ENCODE measurements around the gene ZNF536.

Gene ZNF536

DNA sequence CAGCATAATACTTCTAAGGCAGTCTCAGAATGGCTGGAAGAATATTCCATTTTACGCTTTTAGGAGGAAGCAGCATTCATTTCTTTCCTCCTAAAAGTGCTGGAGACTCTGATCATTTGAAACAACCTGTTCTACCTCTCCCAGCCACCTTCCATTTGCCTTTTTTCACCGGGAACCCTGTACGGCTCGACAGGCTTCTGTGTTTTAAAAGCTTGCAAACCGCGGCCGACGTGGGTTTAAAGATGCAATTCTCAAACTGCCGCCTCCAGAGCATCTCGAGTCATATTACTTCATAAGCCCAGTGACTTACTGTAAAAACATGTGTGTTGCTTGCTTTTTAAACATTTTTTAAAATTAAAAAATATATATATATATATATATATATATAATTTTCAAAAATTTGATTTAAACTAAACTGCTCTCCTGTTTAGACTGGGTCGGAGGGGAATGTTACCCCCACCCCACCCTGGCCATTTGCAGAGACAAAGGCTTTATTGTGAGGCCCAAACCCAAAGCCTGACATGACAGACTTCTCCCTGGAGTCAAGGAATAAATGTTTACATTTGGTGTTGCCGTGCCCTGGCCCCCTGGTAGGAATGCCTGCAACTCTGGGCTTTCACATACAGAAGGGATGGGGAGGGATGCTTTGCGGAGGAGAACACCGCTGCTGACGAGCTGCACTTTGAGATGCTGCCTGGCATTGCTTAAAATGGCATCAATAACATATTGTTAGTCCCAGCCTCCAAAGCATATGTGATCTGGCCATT is 30.4 kb downstream of the ZNF536 start:
- no peak overlapping the region for H3K23ac ChIP-seq (ENCODE audit: low read length in 2 of 2)
- H4K91ac ChIP-seq (ENCODE audit: low read length): peak overlapping the region; percentile 46
- no peak overlapping the region for H2AFZ ChIP-seq (ENCODE audit: low read depth, low read length)
- H3K27ac ChIP-seq (ENCODE audit: low read length, poor library complexity, severe bottlenecking): no peak overlapping the region
- no peak overlapping the region for H4K8ac ChIP-seq (ENCODE audit: low read length)
- no peaks in the 10 kb centered on the region for H3K79me1 ChIP-seq (replicated peaks; ENCODE audit: low read length, poor library complexity, severe bottlenecking)
- no peak overlapping the region for H3K9ac ChIP-seq (ENCODE audit: low read length)
- no peak overlapping the region for H2AK5ac ChIP-seq (ENCODE audit: low read length, severe bottlenecking)
- no peak overlapping the region for H3K4ac ChIP-seq (ENCODE audit: low read depth in 1 of 2, low read length in 2 of 2)
- no peak overlapping the region for H3K18ac ChIP-seq (ENCODE audit: low read depth in 1 of 2, low read length in 2 of 2)
- H3K27me3 ChIP-seq (ENCODE audit: control insufficient read depth in 1 of 2, insufficient read depth in 1 of 2, low read length in 2 of 2): no peaks in the 10 kb centered on the region
- no peak overlapping the region for H2BK5ac ChIP-seq (ENCODE audit: low read depth, low read length, poor library complexity, severe bottlenecking)
- H3K14ac ChIP-seq (ENCODE audit: low read length in 2 of 2): no peak overlapping the region
- 76% methylated on average over 15 of the region's 15 CpGs for WGBS
- H2BK120ac ChIP-seq (ENCODE audit: low read depth, low read length): no peak overlapping the region
- no peak for DNase-seq
- no peak overlapping the region for H3K4me2 ChIP-seq (ENCODE audit: low read length, poor library complexity, severe bottlenecking)
- no peak overlapping the region for H3K4me3 ChIP-seq (ENCODE audit: insufficient read depth in 1 of 2, low read depth in 1 of 2, low read length in 2 of 2)
- no peaks in the 10 kb centered on the region for H3K4me1 ChIP-seq (ENCODE audit: control insufficient read depth, insufficient read depth, low read depth, low read length)
- no peak overlapping the region for H2BK15ac ChIP-seq (ENCODE audit: low read depth, poor library complexity, severe bottlenecking)
- no peaks in the 10 kb centered on the region for H3K36me3 ChIP-seq (ENCODE audit: control insufficient read depth in 1 of 2, insufficient read depth in 2 of 2, low read depth in 1 of 2, low read length in 2 of 2)
- H3K9me3 ChIP-seq (ENCODE audit: control insufficient read depth, low read length): no peaks in the 10 kb centered on the region
- no peak overlapping the region for H2BK12ac ChIP-seq (ENCODE audit: low read length in 2 of 2)

DNA sequence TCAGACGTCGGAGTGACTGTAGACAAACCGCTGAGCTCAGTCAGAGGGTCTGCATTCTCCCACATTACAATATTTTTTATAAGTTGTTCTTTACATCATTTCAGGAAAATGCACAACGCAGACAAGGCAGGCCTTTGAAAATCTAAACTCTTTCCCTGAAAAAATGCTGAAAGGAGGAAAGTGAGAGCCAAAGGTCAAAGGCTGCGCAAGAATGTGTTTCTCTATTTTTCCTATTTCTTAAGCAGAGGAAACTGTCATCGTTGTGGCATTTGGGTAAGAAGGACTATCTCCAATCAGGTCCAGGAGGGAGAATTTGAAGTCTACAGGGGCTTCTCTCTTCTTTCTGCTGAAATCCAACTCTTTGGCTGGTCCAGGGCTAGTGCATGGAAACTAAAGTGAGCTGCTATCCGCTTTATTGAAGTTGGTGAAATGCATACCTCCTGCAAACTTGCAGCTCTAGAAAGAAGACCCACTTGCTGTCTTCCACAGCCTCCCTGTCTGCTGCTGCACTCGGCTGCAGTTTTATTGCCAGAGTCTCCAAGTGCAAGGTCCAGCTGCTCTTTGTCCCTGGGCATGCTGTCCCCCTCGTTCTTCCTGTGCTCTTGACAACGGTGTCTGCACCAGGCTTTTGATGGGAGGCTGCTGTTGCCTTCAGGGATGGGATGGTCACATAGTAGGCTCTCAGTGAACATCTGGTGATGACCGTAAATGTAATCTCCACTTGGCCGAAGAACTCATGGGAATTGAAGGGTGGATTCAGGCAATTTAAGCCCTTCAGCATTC is 31.2 kb downstream of the ZNF536 start:
- no peaks in the 10 kb centered on the region for H3K4me1 ChIP-seq (ENCODE audit: control insufficient read depth, insufficient read depth, low read depth, low read length)
- H2BK15ac ChIP-seq (ENCODE audit: low read depth, poor library complexity, severe bottlenecking): no peak overlapping the region
- H3K4me2 ChIP-seq (ENCODE audit: low read length, poor library complexity, severe bottlenecking): no peak overlapping the region
- H3K23ac ChIP-seq (ENCODE audit: low read length in 2 of 2): no peak overlapping the region
- H2BK12ac ChIP-seq (ENCODE audit: low read length in 2 of 2): no peak overlapping the region
- no peaks in the 10 kb centered on the region for H3K36me3 ChIP-seq (ENCODE audit: control insufficient read depth in 1 of 2, insufficient read depth in 2 of 2, low read depth in 1 of 2, low read length in 2 of 2)
- no peaks in the 10 kb centered on the region for H3K27me3 ChIP-seq (ENCODE audit: control insufficient read depth in 1 of 2, insufficient read depth in 1 of 2, low read length in 2 of 2)
- H3K14ac ChIP-seq (ENCODE audit: low read length in 2 of 2): no peak overlapping the region
- no peak overlapping the region for H4K8ac ChIP-seq (ENCODE audit: low read length)
- H3K79me1 ChIP-seq (replicated peaks; ENCODE audit: low read length, poor library complexity, severe bottlenecking): no peaks in the 10 kb centered on the region
- H3K9ac ChIP-seq (ENCODE audit: low read length): no peak overlapping the region
- no peak overlapping the region for H4K91ac ChIP-seq (ENCODE audit: low read length)
- H3K4me3 ChIP-seq (ENCODE audit: insufficient read depth in 1 of 2, low read depth in 1 of 2, low read length in 2 of 2): no peak overlapping the region
- H2BK120ac ChIP-seq (ENCODE audit: low read depth, low read length): no peak overlapping the region
- no peak overlapping the region for H3K27ac ChIP-seq (ENCODE audit: low read length, poor library complexity, severe bottlenecking)
- H3K9me3 ChIP-seq (ENCODE audit: control insufficient read depth, low read length): no peaks in the 10 kb centered on the region
- H2BK5ac ChIP-seq (ENCODE audit: low read depth, low read length, poor library complexity, severe bottlenecking): no peak overlapping the region
- no peak overlapping the region for H3K18ac ChIP-seq (ENCODE audit: low read depth in 1 of 2, low read length in 2 of 2)
- no peak overlapping the region for H2AK5ac ChIP-seq (ENCODE audit: low read length, severe bottlenecking)
- DNase-seq: no peak
- WGBS: 56% methylated on average over 12 of the region's 12 CpGs
- no peak overlapping the region for H3K4ac ChIP-seq (ENCODE audit: low read depth in 1 of 2, low read length in 2 of 2)
- no peak overlapping the region for H2AFZ ChIP-seq (ENCODE audit: low read depth, low read length)

DNA sequence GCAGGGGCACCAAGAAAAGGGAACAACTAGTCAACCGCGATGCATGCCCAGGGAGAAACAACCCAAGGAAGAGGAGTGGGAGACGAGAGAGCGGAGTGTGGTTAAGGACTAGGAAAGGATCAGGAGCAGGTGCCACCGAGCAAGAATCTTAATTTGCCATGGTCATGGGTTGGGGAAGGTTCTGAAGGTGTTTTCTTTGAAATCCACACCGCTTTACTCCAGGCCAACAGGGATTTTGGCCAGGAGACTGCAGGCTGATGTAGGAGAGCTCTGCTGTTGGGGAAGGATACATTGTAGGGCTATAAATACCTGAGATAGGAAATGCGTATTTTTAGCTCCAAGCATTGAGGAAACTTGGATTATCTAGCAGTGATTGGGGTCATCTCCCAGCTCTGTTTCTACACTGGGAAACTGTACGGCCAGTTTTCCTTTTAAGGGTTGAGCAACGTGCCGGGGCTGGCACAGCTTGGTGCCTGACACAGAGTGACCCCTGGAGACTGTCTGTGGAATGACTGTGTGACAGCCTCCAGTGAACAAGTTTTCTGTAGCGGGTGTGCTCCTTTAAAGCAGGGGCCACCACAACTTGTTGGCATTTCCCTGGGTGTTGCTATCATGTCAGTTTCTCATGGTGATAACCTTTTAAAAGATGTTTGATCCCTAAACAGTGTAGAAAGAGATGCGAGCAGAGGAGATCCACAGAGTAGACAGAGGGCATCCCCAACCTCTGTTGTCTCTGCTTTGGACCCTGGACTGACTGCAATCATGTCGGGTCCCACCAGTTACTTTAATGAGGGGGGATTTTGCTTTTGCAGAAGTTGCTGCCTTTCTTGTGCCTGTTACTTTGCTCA is 34.3 kb downstream of the ZNF536 start:
- WGBS: 61% methylated on average over 13 of the region's 13 CpGs
- no peak overlapping the region for H3K9ac ChIP-seq (ENCODE audit: low read length)
- H4K8ac ChIP-seq (ENCODE audit: low read length): no peak overlapping the region
- H4K91ac ChIP-seq (ENCODE audit: low read length): no peak overlapping the region
- H3K36me3 ChIP-seq (ENCODE audit: control insufficient read depth in 1 of 2, insufficient read depth in 2 of 2, low read depth in 1 of 2, low read length in 2 of 2): no peaks in the 10 kb centered on the region
- H2AFZ ChIP-seq (ENCODE audit: low read depth, low read length): no peak overlapping the region
- H3K18ac ChIP-seq (ENCODE audit: low read depth in 1 of 2, low read length in 2 of 2): no peak overlapping the region
- no peak overlapping the region for H2BK5ac ChIP-seq (ENCODE audit: low read depth, low read length, poor library complexity, severe bottlenecking)
- no peak overlapping the region for H2AK5ac ChIP-seq (ENCODE audit: low read length, severe bottlenecking)
- H2BK12ac ChIP-seq (ENCODE audit: low read length in 2 of 2): no peak overlapping the region
- H3K14ac ChIP-seq (ENCODE audit: low read length in 2 of 2): no peak overlapping the region
- no peak overlapping the region for H3K23ac ChIP-seq (ENCODE audit: low read length in 2 of 2)
- no peak overlapping the region for H3K4me3 ChIP-seq (ENCODE audit: insufficient read depth in 1 of 2, low read depth in 1 of 2, low read length in 2 of 2)
- no peaks in the 10 kb centered on the region for H3K79me1 ChIP-seq (replicated peaks; ENCODE audit: low read length, poor library complexity, severe bottlenecking)
- H2BK15ac ChIP-seq (ENCODE audit: low read depth, poor library complexity, severe bottlenecking): no peak overlapping the region
- no peak for DNase-seq
- no peaks in the 10 kb centered on the region for H3K9me3 ChIP-seq (ENCODE audit: control insufficient read depth, low read length)
- no peak overlapping the region for H3K4me2 ChIP-seq (ENCODE audit: low read length, poor library complexity, severe bottlenecking)
- H3K27ac ChIP-seq (ENCODE audit: low read length, poor library complexity, severe bottlenecking): no peak overlapping the region
- no peak overlapping the region for H2BK120ac ChIP-seq (ENCODE audit: low read depth, low read length)
- H3K27me3 ChIP-seq (ENCODE audit: control insufficient read depth in 1 of 2, insufficient read depth in 1 of 2, low read length in 2 of 2): no peaks in the 10 kb centered on the region
- no peak overlapping the region for H3K4ac ChIP-seq (ENCODE audit: low read depth in 1 of 2, low read length in 2 of 2)
- H3K4me1 ChIP-seq (ENCODE audit: control insufficient read depth, insufficient read depth, low read depth, low read length): no peaks in the 10 kb centered on the region

Measured in mesenchymal stem cell (in vitro differentiated cells and primary cell).